G401.6 (cell line): ENCODE results near the gene LAMC2.
"Not testable (repeated sequence)": the region's sequence is repeated elsewhere in the genome, so short reads cannot be mapped to it uniquely, and the experiment has no call there.

Experiments used
- FAIRE-seq: peaks from 2 replicates; lab custom pipeline; 2012; peaks lifted over from hg19 to GRCh38; lab: Jason Lieb, UNC

LAMC2 gene

DNA sequence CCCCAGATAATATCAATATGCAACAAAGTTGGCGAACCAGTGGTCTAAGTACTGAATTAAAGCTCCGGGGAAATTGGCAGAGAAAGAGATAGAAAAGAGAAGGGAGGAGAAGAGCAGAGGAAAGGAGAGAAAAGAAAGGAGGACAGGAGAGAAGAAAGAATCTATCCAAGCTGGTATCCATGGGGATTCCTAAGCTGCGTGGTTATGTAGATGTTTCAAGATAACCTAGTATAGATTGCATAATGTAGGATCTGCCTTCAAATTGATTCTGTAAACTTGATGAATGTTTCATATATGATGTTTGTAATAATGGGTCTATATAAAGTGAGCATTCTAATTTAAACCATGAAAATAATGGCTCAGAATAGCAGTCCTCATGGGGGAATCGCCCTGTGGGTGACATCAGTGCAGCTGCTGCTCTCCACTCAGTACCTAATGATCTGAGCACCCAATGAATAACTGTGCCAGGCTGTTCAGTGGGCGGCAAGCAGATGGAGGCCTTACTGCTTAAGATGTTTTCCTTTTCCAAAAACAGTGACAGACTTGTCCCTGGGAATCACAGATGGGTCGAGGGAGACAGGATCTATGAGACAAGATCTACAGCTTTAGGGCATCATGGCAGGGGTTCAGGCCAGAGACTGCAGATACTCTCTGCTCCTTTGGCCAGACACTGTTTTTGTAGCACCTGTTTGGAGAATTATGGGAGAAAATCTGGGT lies 78.0 kb downstream of the LAMC2 start:
- FAIRE-seq = no peak

GRCh38 chr1:183267646-183268431 lies 81.8 kb downstream of the LAMC2 start:
- no peak for FAIRE-seq

DNA sequence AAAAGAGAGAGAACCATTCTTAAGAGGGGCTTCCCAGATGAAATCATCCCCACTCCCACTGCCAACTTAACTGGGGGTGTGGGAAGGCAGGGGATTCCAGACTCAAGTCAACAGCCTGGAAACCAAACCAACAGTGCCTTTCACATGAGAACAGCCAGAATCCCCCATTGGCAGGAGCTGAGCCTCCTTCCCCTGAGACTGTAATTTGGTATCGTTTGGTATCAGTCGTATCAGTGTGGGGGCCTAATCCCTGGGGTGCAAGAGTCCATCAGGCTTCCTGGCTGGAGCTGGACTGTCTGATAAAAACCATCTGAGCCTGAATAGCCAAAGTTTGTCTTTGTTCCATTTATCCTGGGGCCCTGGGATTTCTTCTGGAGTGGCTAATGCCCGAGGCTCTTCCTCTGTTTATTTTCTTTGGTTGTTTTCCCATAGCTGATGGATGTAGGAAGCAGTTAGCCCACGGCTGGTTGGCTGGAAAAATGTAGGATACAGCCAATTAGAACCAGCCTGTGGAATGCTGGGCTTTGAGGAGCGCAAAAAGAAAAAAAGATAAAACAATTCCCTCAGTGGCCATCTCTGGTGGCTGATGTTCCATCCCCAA lies 84.6 kb downstream of the LAMC2 start:
- no peak for FAIRE-seq

DNA sequence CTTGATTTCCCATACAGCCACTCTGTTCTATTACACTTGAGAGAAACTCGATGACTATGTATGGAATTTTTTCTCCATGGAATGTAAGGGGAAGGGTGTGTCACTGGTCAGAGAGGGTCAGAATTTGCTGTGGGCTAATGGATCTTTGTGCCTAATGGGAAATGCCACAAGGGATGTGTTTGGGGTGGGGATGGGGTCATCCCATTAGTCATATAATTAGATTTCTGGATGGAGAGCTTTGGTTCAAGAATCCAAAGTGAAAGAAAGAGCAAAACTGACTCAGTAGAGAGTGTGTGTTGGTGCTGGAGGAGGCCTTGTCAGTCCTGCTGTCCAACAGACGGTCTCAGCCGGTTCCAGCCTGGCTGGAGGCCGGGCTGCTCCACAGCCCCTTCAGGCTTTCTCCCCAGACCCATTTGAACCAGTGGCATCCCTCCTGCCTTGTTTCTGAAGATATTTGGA lies 86.4 kb downstream of the LAMC2 start:
- FAIRE-seq = no peak

GRCh38 chr1:183273300-183273699 lies 87.2 kb downstream of the LAMC2 start:
- FAIRE-seq = no peak

DNA sequence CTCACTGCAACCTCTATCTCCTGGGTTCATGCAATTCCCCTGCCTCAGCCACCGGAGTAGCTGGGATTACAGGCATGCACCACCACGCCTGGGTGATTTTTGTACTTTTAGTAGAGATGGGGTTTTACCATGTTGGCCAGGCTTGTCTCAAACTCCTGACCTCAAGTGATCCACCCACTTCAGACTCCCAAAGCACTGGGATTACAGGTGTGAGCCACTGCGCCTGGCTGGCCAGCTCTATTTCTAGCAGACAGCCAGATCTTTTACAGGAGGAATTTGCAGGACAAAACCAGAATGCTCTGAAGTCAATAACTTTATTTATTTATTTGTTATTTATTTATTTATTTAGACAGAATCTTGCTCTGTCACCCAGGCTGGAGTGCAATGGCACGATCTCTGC lies 87.9 kb downstream of the LAMC2 start:
- FAIRE-seq = not testable (repeated sequence)

- FAIRE-seq = no peak
These were observed 88.8 kb downstream of the LAMC2 start for GRCh38 chr1:183274836-183275235.

DNA sequence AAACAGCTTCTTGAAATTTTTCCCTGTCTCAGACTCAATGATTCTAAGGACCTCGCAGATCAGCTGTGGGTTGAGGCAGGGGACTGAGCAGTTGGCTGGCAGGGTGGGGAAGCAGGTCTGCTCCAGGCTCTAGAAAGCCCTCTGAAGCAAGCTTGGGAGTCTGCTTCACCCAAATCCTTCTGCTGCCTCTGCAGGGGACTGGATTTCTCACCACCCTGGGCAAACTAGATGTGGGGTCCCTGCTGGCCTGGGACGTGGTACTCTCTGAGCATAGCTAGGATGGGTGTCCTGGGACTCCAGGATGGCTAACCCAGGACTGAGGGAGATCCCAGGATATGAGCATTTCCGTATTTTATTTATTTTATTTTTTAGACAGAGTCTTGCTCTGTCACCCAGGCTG lies 89.3 kb downstream of the LAMC2 start:
- no peak for FAIRE-seq

GRCh38 chr1:183276386-183277080 lies 90.5 kb downstream of the LAMC2 start:
- no peak for FAIRE-seq

GRCh38 chr1:183277821-183278738 lies 92.0 kb downstream of the LAMC2 start:
- no peak for FAIRE-seq

DNA sequence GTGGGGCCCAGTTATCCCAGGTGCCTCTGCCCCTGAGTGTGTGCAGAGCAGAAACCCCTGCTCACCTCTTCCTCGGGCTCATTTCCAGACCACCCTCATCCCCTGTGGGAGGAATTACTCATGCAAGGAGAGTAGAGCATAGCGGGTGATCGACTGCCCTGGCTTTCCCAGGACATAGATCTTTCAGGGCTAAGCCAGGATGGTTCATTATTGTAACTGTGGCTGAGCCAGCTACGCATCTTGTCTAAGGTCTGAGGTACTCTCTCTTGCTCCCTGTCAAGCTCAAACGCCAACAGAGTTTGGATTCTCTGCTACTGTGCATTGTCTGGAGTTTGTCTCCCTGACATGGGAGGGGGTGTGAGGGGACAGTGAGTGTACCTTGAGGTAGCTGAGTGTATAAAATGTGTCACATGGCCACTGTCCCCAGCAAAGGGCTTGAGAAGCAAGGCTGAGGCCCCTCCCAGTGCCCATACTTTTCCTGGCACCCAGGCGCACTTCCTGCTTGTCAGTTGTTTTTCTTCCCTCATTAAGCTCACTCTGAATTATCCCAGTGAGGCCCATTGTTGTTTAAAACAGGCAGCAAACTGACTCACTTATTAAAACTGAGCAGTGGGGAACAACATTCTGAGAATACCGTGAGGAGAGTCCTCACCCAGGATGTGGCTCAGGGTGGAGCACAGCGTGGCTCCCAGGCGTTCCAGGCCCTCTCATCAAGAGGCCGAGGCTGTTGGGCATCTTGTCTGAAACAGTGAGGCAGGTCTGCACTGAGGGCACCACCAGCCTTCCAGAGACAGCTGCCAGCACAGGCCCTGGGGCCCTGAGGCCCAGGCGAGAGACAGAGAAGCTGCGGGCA lies 92.9 kb downstream of the LAMC2 start:
- no peak for FAIRE-seq

DNA sequence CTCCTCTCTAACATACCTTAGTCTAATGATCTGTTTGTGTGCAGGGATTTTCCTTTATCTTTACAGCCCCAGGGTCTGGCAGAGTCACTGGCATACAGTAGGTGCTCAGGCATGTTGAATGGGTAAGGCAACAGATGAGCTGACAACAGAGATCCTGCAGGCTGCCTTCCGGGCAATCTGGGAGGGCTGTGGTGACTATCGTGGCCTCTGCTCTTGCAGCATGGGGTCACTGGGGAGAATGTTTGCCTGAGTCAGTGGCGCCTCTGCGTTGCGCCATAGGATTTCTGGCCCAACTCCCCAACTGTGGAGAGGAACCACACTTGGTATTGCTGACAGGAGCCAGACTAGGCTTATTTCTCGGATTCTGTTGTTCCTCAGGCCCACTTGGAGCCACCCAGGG lies 93.8 kb downstream of the LAMC2 start:
- FAIRE-seq = no peak

GRCh38 chr1:183281039-183281438 lies 95.0 kb downstream of the LAMC2 start:
- FAIRE-seq = no peak

DNA sequence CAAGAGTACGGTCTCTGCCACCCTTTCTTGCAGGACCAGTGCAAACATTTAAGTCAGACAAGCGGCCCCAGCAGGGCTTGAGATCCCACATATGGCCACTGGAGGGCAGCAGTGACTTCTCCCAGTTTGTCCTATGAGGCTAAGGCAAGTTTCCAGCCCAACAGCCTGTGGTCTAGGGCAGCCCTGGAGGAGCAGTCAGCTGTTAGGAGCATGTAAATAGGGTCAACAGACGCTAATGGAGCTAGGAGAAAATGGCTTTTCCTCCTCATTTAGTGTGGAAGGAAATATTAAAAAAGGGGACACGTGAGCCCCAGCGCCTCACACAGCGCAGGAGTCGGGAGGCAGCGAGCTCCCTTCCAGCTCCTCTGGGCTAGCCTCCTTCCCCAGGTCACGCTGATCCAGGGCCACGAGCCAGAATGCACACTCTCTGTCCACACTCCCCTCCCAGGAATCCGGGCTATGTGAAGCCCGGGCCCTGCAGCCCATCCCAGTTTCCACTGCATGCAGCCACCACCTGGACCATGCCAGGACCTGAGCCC lies 95.6 kb downstream of the LAMC2 start:
- FAIRE-seq = peak; percentile 92

DNA sequence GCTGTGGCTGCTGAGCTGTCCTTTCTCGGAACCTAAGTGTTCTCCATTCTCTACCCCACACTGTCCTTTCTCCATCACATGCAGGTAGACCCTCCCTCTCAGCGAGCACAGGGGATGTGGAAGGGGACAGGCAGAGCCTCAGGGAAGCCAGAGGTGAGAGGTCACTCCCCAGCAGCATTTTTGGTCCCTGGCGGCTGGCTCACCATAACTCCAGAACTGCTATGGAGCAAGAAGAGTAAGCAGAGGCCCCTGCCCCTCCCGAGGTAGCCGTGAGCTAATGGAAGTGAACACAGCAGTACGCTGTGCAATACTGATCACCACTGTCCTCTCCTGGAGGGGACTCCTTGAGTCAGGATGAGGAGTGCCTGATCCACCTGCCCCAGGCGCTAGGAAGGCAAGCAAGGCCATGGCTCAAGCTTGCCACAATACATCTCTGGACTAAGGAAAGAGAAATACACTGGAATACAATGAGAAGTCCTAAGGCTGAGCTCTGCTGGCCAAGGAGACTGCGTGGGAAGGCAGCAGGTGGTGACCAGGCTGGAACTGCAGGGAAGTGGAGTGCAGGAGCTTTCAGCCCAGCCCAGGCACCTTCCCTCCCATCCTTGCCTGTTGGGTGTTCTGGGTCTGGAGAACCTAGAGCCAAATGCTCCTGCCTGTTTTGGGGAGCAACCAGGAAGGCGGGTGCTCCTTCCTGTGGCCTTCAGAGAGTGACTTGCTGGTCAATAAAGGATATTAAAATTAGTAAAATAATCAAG lies 96.2 kb downstream of the LAMC2 start:
- FAIRE-seq = no peak

- no peak for FAIRE-seq
These were observed 97.2 kb downstream of the LAMC2 start for GRCh38 chr1:183283286-183283685.

GRCh38 chr1:183284086-183284485 lies 98.0 kb downstream of the LAMC2 start:
- FAIRE-seq = no peak

DNA sequence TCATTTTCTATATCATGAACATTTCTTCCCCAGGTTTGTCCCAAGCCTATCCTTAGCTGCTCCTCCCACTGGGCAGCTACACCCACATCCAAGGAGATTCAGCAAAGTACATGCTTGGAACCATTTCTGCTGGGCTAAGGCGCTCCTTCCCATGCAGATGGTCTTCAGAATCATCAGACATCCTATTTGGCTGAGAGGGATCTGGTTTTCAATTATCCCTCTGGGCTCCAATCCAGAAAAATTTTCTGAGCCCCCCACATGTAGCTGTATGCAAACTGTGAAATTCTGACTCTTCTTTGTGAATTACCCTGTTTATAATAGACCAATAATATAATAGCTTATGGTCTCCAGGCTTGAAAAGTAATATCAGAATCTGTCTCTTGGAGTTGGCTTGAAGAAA lies 99.2 kb downstream of the LAMC2 start:
- FAIRE-seq = no peak

- no peak for FAIRE-seq
These were observed 99.7 kb downstream of the LAMC2 start for GRCh38 chr1:183285746-183286145.
